Esophagus muscularis mucosa (tissue), 3 donors: ENCODE results near the gene PRDM16.

Experiments used
- EP300 ChIP-seq: sonication (generic); formaldehyde crosslinking; IDR thresholded peaks from one replicate; pipeline ENCODE4 v1.6.1; 2017; ENCODE audit warnings: antibody characterized with exemption
- TF ChIP-seq, protein P1 (sequence below), 3 experiments: fragments of 200-600 bp in 2 of 3; fragments of 450-650 bp in 1 of 3; sonication (generic) in 2 of 3; IDR thresholded peaks; one replicate each; pipeline ENCODE4 v1.5.1; 2017 to 2019; ENCODE audit warnings: antibody characterized with exemption in 3 of 3, mild to moderate bottlenecking in 2 of 3, moderate library complexity in 1 of 3

DNA sequence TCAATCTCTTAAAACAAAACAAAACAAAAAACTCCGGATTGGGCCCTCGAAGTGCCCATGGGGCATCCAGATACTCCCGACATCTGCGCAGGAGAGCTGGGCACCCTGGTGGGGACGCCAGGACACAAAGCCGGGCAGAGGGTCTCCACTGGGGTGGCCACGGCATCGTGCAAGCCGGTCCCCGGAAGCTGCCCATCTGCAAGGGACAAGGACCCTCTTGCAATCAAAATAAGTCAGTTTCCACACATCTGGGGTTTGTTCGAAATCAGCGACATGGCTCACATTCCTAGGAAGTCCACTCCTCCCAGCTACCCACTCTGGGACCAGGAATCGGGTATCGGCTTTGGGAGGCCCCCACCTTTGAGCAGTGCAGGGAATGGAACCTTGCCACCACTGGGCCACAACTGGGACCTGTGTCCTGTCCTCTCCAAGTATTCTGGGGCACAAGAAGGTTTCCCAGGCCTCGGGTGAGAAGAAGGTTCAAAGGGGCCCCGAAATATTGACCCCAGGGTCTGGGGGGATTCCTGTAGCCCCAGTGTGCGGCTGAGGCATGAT is 4.6 kb upstream of the PRDM16 start:
- TF ChIP-seq EP300, result no peak
- TF ChIP-seq, protein P1, sequence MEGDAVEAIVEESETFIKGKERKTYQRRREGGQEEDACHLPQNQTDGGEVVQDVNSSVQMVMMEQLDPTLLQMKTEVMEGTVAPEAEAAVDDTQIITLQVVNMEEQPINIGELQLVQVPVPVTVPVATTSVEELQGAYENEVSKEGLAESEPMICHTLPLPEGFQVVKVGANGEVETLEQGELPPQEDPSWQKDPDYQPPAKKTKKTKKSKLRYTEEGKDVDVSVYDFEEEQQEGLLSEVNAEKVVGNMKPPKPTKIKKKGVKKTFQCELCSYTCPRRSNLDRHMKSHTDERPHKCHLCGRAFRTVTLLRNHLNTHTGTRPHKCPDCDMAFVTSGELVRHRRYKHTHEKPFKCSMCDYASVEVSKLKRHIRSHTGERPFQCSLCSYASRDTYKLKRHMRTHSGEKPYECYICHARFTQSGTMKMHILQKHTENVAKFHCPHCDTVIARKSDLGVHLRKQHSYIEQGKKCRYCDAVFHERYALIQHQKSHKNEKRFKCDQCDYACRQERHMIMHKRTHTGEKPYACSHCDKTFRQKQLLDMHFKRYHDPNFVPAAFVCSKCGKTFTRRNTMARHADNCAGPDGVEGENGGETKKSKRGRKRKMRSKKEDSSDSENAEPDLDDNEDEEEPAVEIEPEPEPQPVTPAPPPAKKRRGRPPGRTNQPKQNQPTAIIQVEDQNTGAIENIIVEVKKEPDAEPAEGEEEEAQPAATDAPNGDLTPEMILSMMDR (IDR thresholded peaks at IDR 0.05), result no peak
